Measurements from ENCODE around the gene QRFP.

The QRFP gene

GRCh38 chr9:130896233-130897014, at the start of gene QRFP:
QRFP (minus strand) TSS chr9:130896812; CDS start chr9:130893838, 2,974 bp downstream.
- no peak for DNase-seq (ENCODE audit: low spot score)

GRCh38 chr9:130945173-130945572, 48.6 kb upstream of the QRFP start:
- no peak for DNase-seq (ENCODE audit: low spot score)

- DNase-seq (ENCODE audit: low spot score) = no peak
These were observed 48.0 kb upstream of the QRFP start for GRCh38 chr9:130944510-130945058.

GRCh38 chr9:130943777-130944176, 47.2 kb upstream of the QRFP start:
- DNase-seq (ENCODE audit: low spot score) = no peak

- DNase-seq (ENCODE audit: low spot score) = no peak
These were observed 46.6 kb upstream of the QRFP start for GRCh38 chr9:130943221-130943620.

- DNase-seq (ENCODE audit: low spot score) = no peak
These were observed 46.1 kb upstream of the QRFP start for GRCh38 chr9:130942679-130943078.

- no peak for DNase-seq (ENCODE audit: low spot score)
These were observed 45.5 kb upstream of the QRFP start for GRCh38 chr9:130942084-130942483.

- peak; percentile 41 for DNase-seq (ENCODE audit: low spot score)
These were observed 44.3 kb upstream of the QRFP start for GRCh38 chr9:130940693-130941576.

- DNase-seq (ENCODE audit: low spot score) = no peak
These were observed 43.5 kb upstream of the QRFP start for GRCh38 chr9:130940027-130940549.

- no peak for DNase-seq (ENCODE audit: low spot score)
These were observed 42.9 kb upstream of the QRFP start for GRCh38 chr9:130939405-130940026.

- DNase-seq (ENCODE audit: low spot score) = peak; percentile 41
These were observed 42.2 kb upstream of the QRFP start, which contains the start of gene FIBCD1 for GRCh38 chr9:130938652-130939404. FIBCD1 (minus strand) TSS chr9:130939247; CDS start chr9:130938607, 640 bp downstream.

- DNase-seq (ENCODE audit: low spot score) = no peak
These were observed 41.6 kb upstream of the QRFP start for GRCh38 chr9:130938184-130938651.

GRCh38 chr9:130937146-130938076, 40.8 kb upstream of the QRFP start:
- no peak for DNase-seq (ENCODE audit: low spot score)

GRCh38 chr9:130936285-130937117, 39.9 kb upstream of the QRFP start:
- DNase-seq (ENCODE audit: low spot score) = peak; percentile 84

- no peak for DNase-seq (ENCODE audit: low spot score)
These were observed 39.1 kb upstream of the QRFP start for GRCh38 chr9:130935648-130936271.

GRCh38 chr9:130934702-130935647, 38.4 kb upstream of the QRFP start:
- no peak for DNase-seq (ENCODE audit: low spot score)

- DNase-seq (ENCODE audit: low spot score) = no peak
These were observed 37.6 kb upstream of the QRFP start for GRCh38 chr9:130934246-130934645.

Measured in AG08395 (cell line).